Subcutaneous adipose tissue (tissue), 4 donors: Measurements from ENCODE around the gene FZD8. TPM values are rescaled to one million over a fixed set of nuclear protein-coding genes. Genes with fewer than 3 reads are reported as not detected.

ENCODE experiments used
- total RNA-seq, 4 donors: library from RNA; depleted of rRNA; stranded (reverse); fragments of >200 nt; gene quantifications; one replicate each; pipeline ENCODE4 v1.1.0, GENCODE V29; 2016
- TF ChIP-seq, protein P1 (sequence below): fragments of 450-650 bp; IDR thresholded peaks from one replicate; pipeline ENCODE4 v1.5.1; 2016; ENCODE audit warnings: low read depth, mild to moderate bottlenecking, control low read depth, antibody characterized with exemption, moderate library complexity

FZD8 gene
- total RNA-seq, 4 donors from 2014 or later = 0.82 to 3.8 (median 1.9) TPM

- TF ChIP-seq, protein P1, sequence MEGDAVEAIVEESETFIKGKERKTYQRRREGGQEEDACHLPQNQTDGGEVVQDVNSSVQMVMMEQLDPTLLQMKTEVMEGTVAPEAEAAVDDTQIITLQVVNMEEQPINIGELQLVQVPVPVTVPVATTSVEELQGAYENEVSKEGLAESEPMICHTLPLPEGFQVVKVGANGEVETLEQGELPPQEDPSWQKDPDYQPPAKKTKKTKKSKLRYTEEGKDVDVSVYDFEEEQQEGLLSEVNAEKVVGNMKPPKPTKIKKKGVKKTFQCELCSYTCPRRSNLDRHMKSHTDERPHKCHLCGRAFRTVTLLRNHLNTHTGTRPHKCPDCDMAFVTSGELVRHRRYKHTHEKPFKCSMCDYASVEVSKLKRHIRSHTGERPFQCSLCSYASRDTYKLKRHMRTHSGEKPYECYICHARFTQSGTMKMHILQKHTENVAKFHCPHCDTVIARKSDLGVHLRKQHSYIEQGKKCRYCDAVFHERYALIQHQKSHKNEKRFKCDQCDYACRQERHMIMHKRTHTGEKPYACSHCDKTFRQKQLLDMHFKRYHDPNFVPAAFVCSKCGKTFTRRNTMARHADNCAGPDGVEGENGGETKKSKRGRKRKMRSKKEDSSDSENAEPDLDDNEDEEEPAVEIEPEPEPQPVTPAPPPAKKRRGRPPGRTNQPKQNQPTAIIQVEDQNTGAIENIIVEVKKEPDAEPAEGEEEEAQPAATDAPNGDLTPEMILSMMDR = no peak
Measured at GRCh38 chr10:35652824-35653223, 10.7 kb upstream of the FZD8 start.

DNA sequence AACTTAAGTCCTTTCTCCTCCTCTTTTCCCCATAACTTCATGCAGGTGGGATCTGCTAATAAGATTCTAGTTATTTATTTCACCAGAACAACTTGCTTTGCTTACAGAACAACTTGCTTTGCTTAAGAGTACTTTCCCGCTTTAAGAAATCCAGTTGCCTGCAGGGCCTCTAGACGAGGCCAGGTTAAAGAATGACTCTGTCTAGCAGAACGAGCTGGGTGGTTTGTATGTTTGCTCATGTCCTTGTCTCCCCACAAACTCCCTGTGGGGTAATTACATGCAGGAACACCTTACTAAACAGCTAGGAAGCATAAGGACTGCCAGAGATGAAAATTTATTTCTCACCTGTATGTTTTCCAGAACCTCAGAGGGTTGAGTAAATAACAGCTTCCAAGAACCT is 8.8 kb upstream of the FZD8 start:
- TF ChIP-seq, protein P1 = no peak

GRCh38 chr10:35644050-35644950 is 2.2 kb upstream of the FZD8 start:
- TF ChIP-seq, protein P1 = no peak

DNA sequence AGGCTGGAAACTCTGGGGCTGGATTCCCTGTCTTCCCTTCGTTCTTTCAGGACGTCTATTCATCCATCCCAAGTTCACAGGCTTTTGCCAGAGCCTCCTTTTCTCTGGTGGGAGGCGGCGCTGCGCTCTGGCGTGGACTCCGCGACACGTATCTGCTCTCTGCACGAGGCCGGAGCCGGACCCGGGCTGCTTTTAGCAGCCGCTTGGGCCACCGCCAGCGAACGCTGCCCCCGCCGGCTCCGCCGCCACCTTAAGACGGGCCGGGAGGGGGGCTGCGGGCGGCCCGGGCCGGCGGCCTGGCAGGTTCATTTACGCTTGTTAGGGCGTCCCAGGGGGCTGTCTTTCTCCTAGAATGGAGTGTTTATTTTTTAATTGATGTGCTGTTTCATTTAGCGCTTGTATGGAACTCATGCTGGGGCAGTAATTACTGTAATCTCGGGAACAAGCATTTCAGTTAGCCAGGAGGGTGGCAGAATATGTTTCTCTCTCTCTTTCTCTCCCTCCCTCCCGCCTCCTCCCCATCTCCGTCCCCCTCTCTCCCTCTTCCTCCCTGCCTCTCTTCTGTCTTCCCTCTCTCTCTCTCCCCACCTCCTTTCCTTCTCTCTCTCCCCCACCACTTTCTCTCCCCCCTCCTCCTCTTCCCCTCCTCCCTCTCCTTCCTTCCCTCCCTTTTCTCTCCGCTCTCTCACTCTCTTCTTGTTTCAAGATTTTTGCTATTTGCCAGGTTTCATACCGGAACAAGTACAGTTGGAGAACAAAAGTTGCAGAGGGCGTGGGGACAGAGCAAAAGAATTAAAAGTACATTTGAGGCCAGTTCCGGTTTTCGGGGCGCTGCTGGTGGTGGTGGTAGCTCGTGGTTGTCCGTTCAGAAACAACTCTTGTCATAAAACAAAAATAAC is 1.3 kb upstream of the FZD8 start:
- TF ChIP-seq, protein P1 = no peak

DNA sequence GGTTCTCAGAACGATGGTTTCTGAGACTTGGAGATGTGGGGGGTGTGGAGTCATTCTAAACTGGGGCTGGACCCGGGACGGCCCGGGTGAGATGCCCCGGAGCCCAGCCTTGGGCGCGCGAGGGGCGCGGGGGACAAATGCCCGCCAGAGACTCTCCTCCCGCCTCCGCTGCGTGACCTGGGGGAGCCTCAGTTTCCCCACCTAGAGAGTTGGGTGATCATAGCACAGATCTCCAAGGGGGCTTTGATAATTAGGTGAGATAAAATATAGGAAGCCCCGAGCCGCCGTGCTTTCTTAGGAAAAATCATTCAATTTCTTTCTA is 658 bp upstream of the FZD8 start:
- TF ChIP-seq, protein P1 = no peak

DNA sequence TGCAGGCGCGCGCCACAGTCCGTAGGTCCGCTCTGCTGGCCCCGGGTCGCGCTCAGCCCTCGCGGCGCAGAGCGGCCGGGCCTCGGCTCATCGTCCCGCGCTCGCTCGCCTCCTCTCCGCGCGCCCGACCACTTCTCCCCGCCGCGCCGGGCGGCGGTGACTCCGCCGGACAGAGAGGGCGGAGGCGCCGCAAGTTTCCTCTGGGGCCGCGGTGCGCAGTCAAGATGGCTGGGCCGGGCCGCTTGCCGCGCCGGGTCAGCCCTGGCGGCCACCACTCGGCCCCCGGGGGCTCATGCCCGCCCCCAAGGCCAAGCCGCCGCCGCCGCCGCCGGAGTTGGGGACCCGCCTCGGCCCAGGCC is 441 bp downstream of the FZD8 start:
- TF ChIP-seq, protein P1 = no peak
